GM12872 (cell line): ENCODE measurements around the gene DLG4.

ENCODE experiments used
- TF ChIP-seq, protein P1 (sequence below): IDR thresholded peaks from 3 replicates; pipeline ENCODE4 v1.5.1; 2011; ENCODE audit warnings: low read depth, mild to moderate bottlenecking, low read length, moderate library complexity; ENCODE audit not compliant: insufficient read depth

The DLG4 gene

DNA sequence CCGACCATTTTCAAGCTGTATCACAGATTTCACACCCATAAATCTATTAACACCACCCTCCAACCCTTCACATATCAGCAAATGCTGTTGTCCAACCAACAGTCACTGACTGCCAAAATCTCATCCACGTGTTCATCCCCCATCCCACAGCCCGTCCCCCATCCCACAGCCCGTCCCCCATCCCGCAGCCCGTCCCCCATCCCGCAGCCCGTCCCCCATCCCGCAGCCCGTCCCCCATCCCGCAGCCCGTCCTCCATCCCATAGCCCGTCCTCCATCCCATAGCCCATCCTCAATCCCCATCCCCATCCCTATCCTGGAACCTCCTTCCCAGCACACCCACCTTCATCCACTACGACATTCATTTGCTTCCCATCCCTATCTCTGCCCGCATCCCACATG lies 14.1 kb downstream of the DLG4 start:
- TF ChIP-seq, protein P1, sequence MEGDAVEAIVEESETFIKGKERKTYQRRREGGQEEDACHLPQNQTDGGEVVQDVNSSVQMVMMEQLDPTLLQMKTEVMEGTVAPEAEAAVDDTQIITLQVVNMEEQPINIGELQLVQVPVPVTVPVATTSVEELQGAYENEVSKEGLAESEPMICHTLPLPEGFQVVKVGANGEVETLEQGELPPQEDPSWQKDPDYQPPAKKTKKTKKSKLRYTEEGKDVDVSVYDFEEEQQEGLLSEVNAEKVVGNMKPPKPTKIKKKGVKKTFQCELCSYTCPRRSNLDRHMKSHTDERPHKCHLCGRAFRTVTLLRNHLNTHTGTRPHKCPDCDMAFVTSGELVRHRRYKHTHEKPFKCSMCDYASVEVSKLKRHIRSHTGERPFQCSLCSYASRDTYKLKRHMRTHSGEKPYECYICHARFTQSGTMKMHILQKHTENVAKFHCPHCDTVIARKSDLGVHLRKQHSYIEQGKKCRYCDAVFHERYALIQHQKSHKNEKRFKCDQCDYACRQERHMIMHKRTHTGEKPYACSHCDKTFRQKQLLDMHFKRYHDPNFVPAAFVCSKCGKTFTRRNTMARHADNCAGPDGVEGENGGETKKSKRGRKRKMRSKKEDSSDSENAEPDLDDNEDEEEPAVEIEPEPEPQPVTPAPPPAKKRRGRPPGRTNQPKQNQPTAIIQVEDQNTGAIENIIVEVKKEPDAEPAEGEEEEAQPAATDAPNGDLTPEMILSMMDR = no peak

DNA sequence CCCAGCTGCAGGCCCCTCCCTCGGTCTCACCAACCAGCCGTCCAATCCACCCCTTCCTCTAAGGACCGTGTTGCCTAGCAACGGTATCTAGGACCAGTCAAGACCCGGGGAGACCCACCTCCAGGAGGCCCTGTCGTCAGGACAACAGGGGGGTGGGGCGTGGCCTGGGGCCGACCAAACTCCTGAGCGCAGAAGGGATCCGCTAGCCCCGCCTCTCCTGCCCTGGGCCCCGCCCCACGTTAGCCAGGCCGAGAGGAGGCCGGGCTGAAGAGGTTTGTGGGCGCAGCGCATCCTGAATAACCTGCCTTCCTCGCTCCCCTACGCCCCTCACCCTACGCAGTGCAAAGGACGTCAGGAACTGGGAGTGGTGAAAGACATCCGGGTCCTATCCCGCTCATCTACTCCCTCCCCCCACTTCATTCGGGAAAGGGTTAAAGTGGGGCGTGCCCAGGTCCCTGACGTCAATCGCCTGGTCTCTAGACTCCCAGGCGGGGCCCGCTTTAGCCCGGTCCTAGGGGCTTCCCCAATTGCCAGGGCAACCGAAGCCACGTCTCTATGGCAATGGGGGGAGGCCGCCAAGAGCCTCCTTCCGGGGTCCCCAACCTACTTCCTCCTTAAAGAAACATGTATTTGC lies 14.7 kb downstream of the DLG4 start:
- TF ChIP-seq, protein P1 = no peak

GRCh38 chr17:7204336-7204735 lies 15.3 kb downstream of the DLG4 start:
- TF ChIP-seq, protein P1 = no peak

DNA sequence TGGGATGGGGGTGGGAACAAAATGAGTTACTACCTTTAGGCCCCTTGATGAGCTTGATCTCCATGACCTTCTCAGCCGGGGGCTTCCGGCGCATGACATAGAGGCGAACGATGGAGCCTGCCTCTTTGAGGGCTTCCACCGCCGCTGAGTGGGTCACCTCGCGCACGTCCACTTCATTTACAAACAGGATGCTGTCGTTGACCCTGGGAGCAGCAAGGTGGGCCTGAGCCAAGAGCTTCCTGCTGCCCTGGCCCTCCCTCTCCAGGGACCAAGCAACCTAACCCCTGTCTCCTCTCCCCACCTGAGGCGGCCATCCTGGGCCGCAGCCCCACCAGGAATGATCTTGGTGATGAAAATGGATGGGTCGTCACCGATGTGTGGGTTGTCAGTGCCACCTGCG lies 16.2 kb downstream of the DLG4 start:
- TF ChIP-seq, protein P1 = no peak

DNA sequence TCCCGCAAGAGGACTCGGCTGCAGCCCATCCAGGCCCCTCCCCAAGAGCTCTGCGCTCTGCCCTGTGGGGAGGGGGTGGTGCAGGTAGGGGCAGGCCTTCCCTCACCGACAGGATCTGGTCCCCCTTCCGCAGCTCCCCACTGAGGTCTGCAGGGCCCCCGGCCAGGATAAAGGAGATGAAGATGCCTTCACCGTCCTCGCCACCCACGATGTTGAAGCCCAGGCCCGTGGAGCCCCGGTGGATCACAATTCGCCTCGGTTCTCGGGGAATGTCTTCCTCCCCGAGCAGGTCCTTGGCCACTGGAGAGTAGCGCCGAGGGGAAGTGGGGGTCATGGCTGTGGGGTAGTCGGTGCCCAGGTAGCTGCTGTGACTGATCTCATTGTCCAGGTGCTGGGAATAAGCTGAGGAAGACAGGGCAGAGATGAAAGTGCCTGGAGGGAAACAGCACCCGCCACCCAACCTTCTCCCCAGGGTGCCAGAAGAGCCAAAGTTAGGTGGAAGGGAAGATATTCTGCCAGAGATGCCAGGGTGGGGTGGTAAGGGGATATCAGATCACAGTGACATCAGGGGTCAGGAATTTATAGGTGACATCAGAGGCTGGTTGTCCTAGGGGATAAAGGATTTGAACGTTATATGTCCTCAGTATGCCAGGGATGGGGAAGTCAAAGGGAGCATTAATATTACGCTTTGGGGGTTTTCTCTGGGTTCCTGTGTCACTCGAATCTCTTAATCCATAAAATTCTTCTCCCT lies 22.8 kb downstream of the DLG4 start:
- TF ChIP-seq, protein P1 = no peak

- TF ChIP-seq, protein P1 = no peak
Measured at GRCh38 chr17:7195971-7196370, 23.7 kb downstream of the DLG4 start.

- TF ChIP-seq, protein P1 = no peak
Measured at GRCh38 chr17:7192271-7192937, 27.2 kb downstream of the DLG4 start.
